Keratinocyte (primary cell): ENCODE data around the gene KDM5C. TPM values are rescaled to one million over a fixed set of nuclear protein-coding genes. Genes with fewer than 3 reads are reported as not detected.

Source experiments
- DNase-seq: peaks from one replicate; pipeline ENCODE4 v3.0.0-alpha.2; 2011; ENCODE audit warnings: low read depth, missing footprints, low spot score
- FAIRE-seq: peaks from 2 replicates; lab custom pipeline; 2011; peaks lifted over from hg19 to GRCh38; lab: Jason Lieb, UNC
- H2AFZ ChIP-seq: 2 replicates; pipeline ENCODE4 v1.6.0; 2012; ENCODE audit warnings: low read length, control low read depth, inconsistent platforms; ENCODE audit not compliant: control insufficient read depth
- H3K27ac ChIP-seq: 2 replicates; pipeline ENCODE4 v1.5.1; 2011; ENCODE audit warnings: low read length; ENCODE audit not compliant: control insufficient read depth, insufficient read depth
- H3K27me3 ChIP-seq: 3 replicates; pipeline ENCODE4 v1.6.0; 2011; ENCODE audit warnings: low read length; ENCODE audit not compliant: control insufficient read depth, insufficient read depth; ENCODE audit errors: extremely low read depth
- H3K36me3 ChIP-seq, 2 experiments: 2 replicates in 1 of 2; 3 replicates in 1 of 2; pipeline ENCODE4 v1.5.1; 2011; ENCODE audit warnings: low read length in 2 of 2, mild to moderate bottlenecking in 1 of 2; ENCODE audit not compliant: control insufficient read depth in 2 of 2, insufficient read depth in 2 of 2; ENCODE audit errors: extremely low read depth in 1 of 2
- H3K4me1 ChIP-seq: 3 replicates; pipeline ENCODE4 v1.5.1; 2011; ENCODE audit warnings: low read length; ENCODE audit not compliant: control insufficient read depth, insufficient read depth; ENCODE audit errors: extremely low read depth
- H3K4me2 ChIP-seq: 3 replicates; pipeline ENCODE4 v1.6.0; 2011; ENCODE audit warnings: low read depth, low read length; ENCODE audit not compliant: control insufficient read depth, insufficient read depth; ENCODE audit errors: extremely low read depth
- H3K4me3 ChIP-seq, 3 experiments: fragments of 200-600 bp in 1 of 3; sonication (generic) in 1 of 3; 2 replicates in 2 of 3; 3 replicates in 1 of 3; pipeline ENCODE4 v1.5.1; 2011 to 2016; ENCODE audit warnings: low read length in 3 of 3, mild to moderate bottlenecking in 3 of 3, control low read depth in 2 of 3, inconsistent platforms in 1 of 3, low read depth in 1 of 3, mixed read lengths in 1 of 3, mixed run types in 1 of 3, moderate library complexity in 1 of 3; ENCODE audit not compliant: control insufficient read depth in 2 of 3, insufficient read depth in 2 of 3; ENCODE audit errors: extremely low read depth in 1 of 3
- H3K79me2 ChIP-seq: 2 replicates; pipeline ENCODE4 v1.6.0; 2012; ENCODE audit warnings: low read length; ENCODE audit not compliant: control insufficient read depth, insufficient read depth
- H3K9ac ChIP-seq: 3 replicates; pipeline ENCODE4 v1.6.0; 2011; ENCODE audit warnings: low read length; ENCODE audit not compliant: control insufficient read depth, insufficient read depth; ENCODE audit errors: extremely low read depth
- H3K9me1 ChIP-seq: 3 replicates; pipeline ENCODE4 v1.6.0; 2011; ENCODE audit warnings: low read length; ENCODE audit not compliant: control insufficient read depth, insufficient read depth; ENCODE audit errors: extremely low read depth
- H3K9me3 ChIP-seq: 2 replicates; pipeline ENCODE4 v1.5.1; 2012; ENCODE audit warnings: low read depth, low read length; ENCODE audit not compliant: control insufficient read depth
- H4K20me1 ChIP-seq: 3 replicates; pipeline ENCODE4 v1.6.0; 2011; ENCODE audit warnings: low read length; ENCODE audit not compliant: control insufficient read depth, insufficient read depth; ENCODE audit errors: extremely low read depth
- CTCF ChIP-seq, 3 experiments: IDR thresholded peaks in 1 of 3; conservative IDR thresholded peaks in 1 of 3; optimal IDR thresholded peaks in 1 of 3; 2 replicates in 2 of 3; 3 replicates in 1 of 3; pipeline versions ENCODE3 to v1.5.1; 2011; ENCODE audit warnings: low read length in 3 of 3, mild to moderate bottlenecking in 3 of 3, moderate library complexity in 2 of 3, control low read depth in 1 of 3, inconsistent platforms in 1 of 3; ENCODE audit not compliant: insufficient read depth in 2 of 3; ENCODE audit errors: extremely low read depth in 1 of 3
- EZH2 ChIP-seq: IDR thresholded peaks from one replicate; pipeline ENCODE4 v1.6.1; 2012; ENCODE audit warnings: inconsistent platforms, mild to moderate bottlenecking, low read length, moderate library complexity
- dilution Hi-C: fragments of 300-500 bp; cut with MboI; formaldehyde crosslinking; loops from one replicate; pipeline ENCODE4 v1.7.0; 2020; ENCODE audit warnings: low sequenced_read_pairs; ENCODE audit not compliant: extremely low pct_ligation_motif_present
- polyA plus RNA-seq, 5 experiments: library from polyadenylated mRNA; depleted of rRNA in 3 of 5; stranded (reverse) in 3 of 5; stranded (forward) in 1 of 5; unstranded in 1 of 5; fragments of >200 nt; gene quantifications; 1 replicate in 1 of 5; 2 replicates in 3 of 5; 3 replicates in 1 of 5; pipeline versions ENCODE4 v1.2.1 to v1.2.3, GENCODE V29; 2011 to 2012; ENCODE audit warnings: missing spikeins in 2 of 5, low read depth in 1 of 5, low replicate concordance in 1 of 5

Gene KDM5C
- polyA plus RNA-seq, 1 donor (not counting 4 experiments of a cell fraction or from before 2014, with no cell fraction given): 46.0 TPM

GRCh38 chrX:53269536-53270107 lies 44.6 kb upstream of the KDM5C start:
- FAIRE-seq: no peak
- no peak for DNase-seq
- H3K27ac ChIP-seq: no peak overlapping the region
- H2AFZ ChIP-seq: no peak overlapping the region
- H3K36me3 ChIP-seq: no peaks in the 10 kb centered on the region
- H3K9me1 ChIP-seq: no peaks in the 10 kb centered on the region
- no peaks in the 10 kb centered on the region for H3K9me3 ChIP-seq
- no peak overlapping the region for H3K9ac ChIP-seq
- dilution Hi-C loops: no loop called here
- H3K79me2 ChIP-seq: no peaks in the 10 kb centered on the region
- H3K4me2 ChIP-seq: no peak overlapping the region
- no peak for TF ChIP-seq EZH2
- TF ChIP-seq CTCF (optimal IDR thresholded peaks at IDR 0.05 in 1 of 3, IDR thresholded peaks at IDR 0.05 in 1 of 3, conservative IDR thresholded peaks at IDR 0.05 in 1 of 3; ENCODE audit: extremely low read depth in 1 of 3, insufficient read depth in 2 of 3, low read length in 3 of 3): no peak
- no peak overlapping the region for H3K4me3 ChIP-seq
- no peaks in the 10 kb centered on the region for H4K20me1 ChIP-seq
- H3K4me1 ChIP-seq: peaks cover 25% of the 10 kb centered on the region
- H3K27me3 ChIP-seq: peaks cover 4% of the 10 kb centered on the region

DNA sequence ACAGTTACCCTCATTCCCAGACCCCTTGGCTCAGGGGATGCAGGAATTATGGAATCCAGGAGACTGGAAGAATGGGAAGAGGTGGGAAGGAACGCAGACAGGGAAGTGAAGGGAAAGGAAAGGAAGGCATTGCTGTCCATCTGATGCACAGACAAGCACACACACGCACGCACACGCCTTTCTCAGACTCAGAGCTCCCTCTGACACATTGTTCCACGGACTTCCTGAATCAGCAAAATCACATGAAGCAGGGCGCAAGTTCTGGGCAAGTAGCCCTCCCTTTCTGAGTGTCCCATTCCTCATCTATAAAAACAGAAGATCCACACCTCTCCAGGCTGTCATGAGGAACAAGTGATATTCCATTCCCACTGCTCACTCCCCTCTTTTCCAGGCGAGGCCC lies 43.2 kb upstream of the KDM5C start:
- no peaks in the 10 kb centered on the region for H3K9me3 ChIP-seq
- H3K9ac ChIP-seq: peak overlapping the region; percentile 36
- H3K9me1 ChIP-seq: no peaks in the 10 kb centered on the region
- peak overlapping the region; percentile 10 for H3K27ac ChIP-seq
- H3K4me2 ChIP-seq: peak overlapping the region; percentile 83
- dilution Hi-C loops: no loop called here
- TF ChIP-seq EZH2 (no peak), CTCF (optimal IDR thresholded peaks at IDR 0.05 in 1 of 3, IDR thresholded peaks at IDR 0.05 in 1 of 3, conservative IDR thresholded peaks at IDR 0.05 in 1 of 3; ENCODE audit: extremely low read depth in 1 of 3, insufficient read depth in 2 of 3, low read length in 3 of 3) (no peak)
- H3K36me3 ChIP-seq: no peaks in the 10 kb centered on the region
- H3K4me1 ChIP-seq: peaks cover 32% of the 10 kb centered on the region
- peak overlapping the region; percentile 61 for H2AFZ ChIP-seq
- H3K27me3 ChIP-seq: peaks cover 4% of the 10 kb centered on the region
- DNase-seq (peak; percentile 58), FAIRE-seq (peak; percentile 85)
- no peaks in the 10 kb centered on the region for H3K79me2 ChIP-seq
- no peaks in the 10 kb centered on the region for H4K20me1 ChIP-seq
- peak overlapping the region in 2 of 3 experiments; percentile 30 to 52 for H3K4me3 ChIP-seq
